ENCODE data around the gene CWC22. TPM values are rescaled to one million over a fixed set of nuclear protein-coding genes. Genes with fewer than 3 reads are reported as not detected.

Gene CWC22
- total and polyA plus RNA-seq, 2 donors (not counting 1 experiment from before 2014, with no cell fraction given) = 6.3 to 28.7 TPM

DNA sequence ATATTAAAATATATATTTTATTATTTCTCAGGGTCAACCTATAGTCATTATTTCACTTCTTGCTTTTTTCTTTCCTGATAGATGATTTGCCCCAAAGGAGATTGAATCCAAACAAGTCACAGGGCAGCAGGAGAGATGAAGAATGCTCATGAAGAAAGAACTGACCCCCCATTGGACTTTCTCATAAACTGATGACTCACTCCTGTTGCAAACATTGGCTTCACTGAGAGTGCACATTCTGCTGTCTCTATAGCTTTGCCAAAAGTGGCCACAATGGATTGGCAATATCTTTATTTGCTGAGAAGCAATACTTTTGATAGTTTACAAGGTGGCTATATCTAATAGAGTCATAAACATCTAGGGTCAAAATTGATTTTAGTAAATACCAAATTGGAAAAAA is 89.8 kb downstream of the CWC22 start:
- no peaks in the 10 kb centered on the region for H3K9me3 Mint-ChIP-seq (ENCODE audit: insufficient read depth)
- Histone ChIP-seq H3K9ac (ENCODE audit: low read length) (no peak overlapping the region), H3K27me3 (replicated peaks in 1 of 4; ENCODE audit: control extremely low read depth in 1 of 4, control insufficient read depth in 3 of 4, insufficient read depth in 4 of 4, low read length in 3 of 4) (no peaks in the 10 kb centered on the region), H3K9me3 (ENCODE audit: control extremely low read depth in 1 of 3, control insufficient read depth in 2 of 3, insufficient read depth in 1 of 3, low read length in 2 of 3) (no peaks in the 10 kb centered on the region), H3K4me2 (replicated peaks; ENCODE audit: low read depth, low read length, poor library complexity, severe bottlenecking) (no peak overlapping the region), H3K36me3 (replicated peaks in 1 of 2; ENCODE audit: control extremely low read depth in 1 of 2, control insufficient read depth in 1 of 2, extremely low read depth in 1 of 2, insufficient read depth in 2 of 2, low read length in 1 of 2) (no peaks in the 10 kb centered on the region), H3K79me2 (ENCODE audit: control insufficient read depth, insufficient read depth, low read length) (no peaks in the 10 kb centered on the region), H3K4me3 (ENCODE audit: control extremely low read depth in 1 of 5, extremely low read depth in 1 of 5, insufficient read depth in 1 of 5, low read depth in 2 of 5, low read length in 4 of 5) (no peak overlapping the region), H2AFZ (ENCODE audit: insufficient read depth, low read depth, low read length, poor library complexity, severe bottlenecking) (no peak overlapping the region), H3K4me1 (ENCODE audit: control insufficient read depth in 2 of 2, insufficient read depth in 2 of 2, low read length in 2 of 2) (no peaks in the 10 kb centered on the region), H3K27ac (ENCODE audit: low read length in 2 of 2) (no peak overlapping the region), H4K20me1 (ENCODE audit: control insufficient read depth, insufficient read depth, low read length, poor library complexity, severe bottlenecking) (no peaks in the 10 kb centered on the region)
- no peak for DNase-seq
- H3K4me1 Mint-ChIP-seq = no peaks in the 10 kb centered on the region
- H3K27me3 Mint-ChIP-seq = no peaks in the 10 kb centered on the region
- no peak overlapping the region for H3K4me3 Mint-ChIP-seq
- no peak for TF ChIP-seq EZH2 (IDR thresholded peaks at IDR 0.05; ENCODE audit: borderline replicate concordance, insufficient read depth, low read depth, low read length, poor library complexity, severe bottlenecking)
- TF ChIP-seq CTCF (IDR thresholded peaks at IDR 0.05) = no peak
- no peak overlapping the region for H3K27ac Mint-ChIP-seq
- ATAC-seq (ENCODE audit: low read depth) = no peak
- intact Hi-C loops (cut with micrococcal nuclease) = no loop called here
- ChIA-PET POLR2A (no interaction called here), CTCF (no interaction called here)

DNA sequence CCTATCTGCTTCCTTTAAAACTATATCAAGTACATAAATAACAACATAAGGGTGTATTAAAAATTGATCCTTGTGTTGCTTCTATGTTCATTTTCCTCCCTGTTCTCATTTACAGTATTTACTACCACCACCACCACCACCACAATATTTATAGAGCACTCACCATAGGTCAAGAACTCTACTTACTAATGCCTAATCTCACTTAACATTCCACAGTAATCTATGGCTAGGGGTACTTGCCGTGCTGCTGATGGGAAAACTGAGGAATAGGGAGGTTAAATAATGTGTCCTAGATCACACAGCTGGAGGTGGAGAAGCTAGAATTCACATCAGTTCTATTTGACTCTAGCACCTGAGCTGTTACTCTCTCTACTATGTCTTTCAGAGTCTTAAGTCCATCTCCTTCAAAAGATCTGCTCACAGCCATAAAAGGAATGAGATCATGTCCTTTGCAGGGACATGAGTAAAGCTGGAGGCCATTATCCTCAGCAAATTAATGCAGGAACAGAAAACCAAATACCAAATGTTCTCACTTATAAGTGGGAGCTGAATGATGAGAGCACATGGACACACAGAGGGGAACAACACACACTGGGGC is 91.6 kb downstream of the CWC22 start:
- WGBS (ENCODE audit: insufficient coverage) = no CpG with 5 or more reads among the region's 1 CpG

More for the DNA sequence above, 91.6 kb downstream of the CWC22 start:
- H3K4me1 Mint-ChIP-seq = no peaks in the 10 kb centered on the region
- no peak for DNase-seq
- CTCF ChIA-PET = no interaction called here
- H4K20me1 ChIP-seq (ENCODE audit: control insufficient read depth, insufficient read depth, low read length, poor library complexity, severe bottlenecking) = no peaks in the 10 kb centered on the region
- no peaks in the 10 kb centered on the region for H3K4me1 ChIP-seq (ENCODE audit: control insufficient read depth in 2 of 2, insufficient read depth in 2 of 2, low read length in 2 of 2)
- H3K9me3 Mint-ChIP-seq (ENCODE audit: insufficient read depth) = no peaks in the 10 kb centered on the region
- no peak overlapping the region for H3K4me3 ChIP-seq (ENCODE audit: control extremely low read depth in 1 of 5, extremely low read depth in 1 of 5, insufficient read depth in 1 of 5, low read depth in 2 of 5, low read length in 4 of 5)
- H3K9ac ChIP-seq (ENCODE audit: low read length) = no peak overlapping the region
- no peak overlapping the region for H3K4me3 Mint-ChIP-seq
- TF ChIP-seq CTCF (IDR thresholded peaks at IDR 0.05) = no peak
- TF ChIP-seq EZH2 (IDR thresholded peaks at IDR 0.05; ENCODE audit: borderline replicate concordance, insufficient read depth, low read depth, low read length, poor library complexity, severe bottlenecking) = no peak
- no peak overlapping the region for H3K4me2 ChIP-seq (replicated peaks; ENCODE audit: low read depth, low read length, poor library complexity, severe bottlenecking)
- no peaks in the 10 kb centered on the region for H3K36me3 ChIP-seq (replicated peaks in 1 of 2; ENCODE audit: control extremely low read depth in 1 of 2, control insufficient read depth in 1 of 2, extremely low read depth in 1 of 2, insufficient read depth in 2 of 2, low read length in 1 of 2)
- H2AFZ ChIP-seq (ENCODE audit: insufficient read depth, low read depth, low read length, poor library complexity, severe bottlenecking) = no peak overlapping the region
- H3K27ac ChIP-seq (ENCODE audit: low read length in 2 of 2) = no peak overlapping the region
- H3K9me3 ChIP-seq (ENCODE audit: control extremely low read depth in 1 of 3, control insufficient read depth in 2 of 3, insufficient read depth in 1 of 3, low read length in 2 of 3) = no peaks in the 10 kb centered on the region
- no peaks in the 10 kb centered on the region for H3K79me2 ChIP-seq (ENCODE audit: control insufficient read depth, insufficient read depth, low read length)
- intact Hi-C loops (cut with micrococcal nuclease) = no loop called here
- no peak overlapping the region for H3K27ac Mint-ChIP-seq
- no peaks in the 10 kb centered on the region for H3K27me3 Mint-ChIP-seq
- POLR2A ChIA-PET = no interaction called here
- no peak for ATAC-seq (ENCODE audit: low read depth)
- no peaks in the 10 kb centered on the region for H3K27me3 ChIP-seq (replicated peaks in 1 of 4; ENCODE audit: control extremely low read depth in 1 of 4, control insufficient read depth in 3 of 4, insufficient read depth in 4 of 4, low read length in 3 of 4)
